HEK293 (cell line): ENCODE data around the gene GALNT13.

Experiments
- CTCF ChIA-PET: fragments of 350-600 bp; formaldehyde crosslinking; extraction: SDS; loops from one replicate; lab custom pipeline; 2021; ENCODE audit warnings: antibody characterized with exemption; lab: Yijun Ruan, JAX
- POLR2A ChIA-PET: fragments of 300-600 bp; formaldehyde crosslinking; extraction: SDS; loops from one replicate; lab custom pipeline; 2020; ENCODE audit warnings: antibody characterized with exemption, inconsistent platforms; lab: Yijun Ruan, JAX
- H3K27ac ChIP-seq: fragments of 200-500 bp; sonication (Bioruptor generic); 2 replicates; pipeline ENCODE4 v1.5.1; 2014; ENCODE audit warnings: low read depth, low read length, control low read depth, inconsistent platforms; ENCODE audit errors: extremely low read depth
- H3K36me3 ChIP-seq, 2 experiments: fragments of 200-500 bp in 1 of 2; sonication (Bioruptor generic) in 1 of 2; 1 replicate in 1 of 2; 2 replicates in 1 of 2; pipeline ENCODE4 v1.5.1; 2014 to 2017; ENCODE audit warnings: inconsistent platforms in 2 of 2, low read length in 2 of 2; ENCODE audit not compliant: control insufficient read depth in 2 of 2, insufficient read depth in 1 of 2
- H3K4me1 ChIP-seq: fragments of 200-500 bp; sonication (Bioruptor generic); 2 replicates; pipeline ENCODE4 v1.5.1; 2014; ENCODE audit warnings: mild to moderate bottlenecking, low read length, inconsistent platforms; ENCODE audit not compliant: control insufficient read depth, insufficient read depth
- H3K4me3 ChIP-seq: 2 replicates; pipeline ENCODE4 v1.5.1; 2011; ENCODE audit warnings: low read depth, mild to moderate bottlenecking, control low read depth, low read length, moderate library complexity
- H3K9me3 ChIP-seq: fragments of 200-500 bp; sonication (Bioruptor generic); 2 replicates; pipeline ENCODE4 v1.5.1; 2014; ENCODE audit warnings: low read depth, low read length, inconsistent platforms; ENCODE audit not compliant: control insufficient read depth, insufficient read depth
- KLF16 ChIP-seq: fragments of 450-650 bp; formaldehyde crosslinking; IDR thresholded peaks from 2 replicates; pipeline ENCODE4 v1.5.1; 2017; ENCODE audit warnings: missing biosample characterization, missing genetic modification characterization
- MZF1 ChIP-seq: fragments of 450-650 bp; formaldehyde crosslinking; IDR thresholded peaks from 2 replicates; pipeline ENCODE4 v1.5.1; 2017; ENCODE audit warnings: missing biosample characterization, missing genetic modification characterization, borderline replicate concordance
- ZFP41 ChIP-seq: fragments of 450-650 bp; formaldehyde crosslinking; IDR thresholded peaks from 2 replicates; pipeline ENCODE4 v1.5.1; 2016; ENCODE audit warnings: missing biosample characterization, missing genetic modification characterization, borderline replicate concordance
- ZNF133 ChIP-seq: fragments of 450-650 bp; formaldehyde crosslinking; IDR thresholded peaks from 2 replicates; pipeline ENCODE4 v1.5.1; 2016; ENCODE audit warnings: missing biosample characterization, missing genetic modification characterization
- ZNF157 ChIP-seq: fragments of 450-650 bp; formaldehyde crosslinking; IDR thresholded peaks from 2 replicates; pipeline ENCODE4 v1.5.1; 2016; ENCODE audit warnings: missing biosample characterization, missing genetic modification characterization
- ZNF302 ChIP-seq: fragments of 450-650 bp; formaldehyde crosslinking; IDR thresholded peaks from 2 replicates; pipeline ENCODE4 v1.5.1; 2016; ENCODE audit warnings: missing biosample characterization, missing genetic modification characterization, low read depth
- ZNF324 ChIP-seq: fragments of 450-650 bp; formaldehyde crosslinking; IDR thresholded peaks from 2 replicates; pipeline ENCODE4 v1.5.1; 2016; ENCODE audit warnings: missing biosample characterization, missing genetic modification characterization
- ZNF354C ChIP-seq: fragments of 450-650 bp; formaldehyde crosslinking; IDR thresholded peaks from 2 replicates; pipeline ENCODE4 v1.5.1; 2016; ENCODE audit warnings: missing biosample characterization, missing genetic modification characterization, low read depth, borderline replicate concordance
- ZNF416 ChIP-seq: fragments of 450-650 bp; formaldehyde crosslinking; IDR thresholded peaks from 2 replicates; pipeline ENCODE4 v1.5.1; 2016; ENCODE audit warnings: missing biosample characterization, missing genetic modification characterization
- TF ChIP-seq, protein P1 (sequence below): sonication (generic); formaldehyde crosslinking; IDR thresholded peaks from 2 replicates; pipeline ENCODE4 v1.8.1; 2022; ENCODE audit warnings: mild to moderate bottlenecking, moderate library complexity, missing genetic modification reagents
- TF ChIP-seq, protein P2 (sequence below): fragments of 450-650 bp; formaldehyde crosslinking; IDR thresholded peaks from 2 replicates; pipeline ENCODE4 v1.5.1; 2016; ENCODE audit warnings: missing biosample characterization, missing genetic modification characterization
- TF ChIP-seq, protein P3 (sequence below): fragments of 450-650 bp; formaldehyde crosslinking; IDR thresholded peaks from 2 replicates; pipeline ENCODE4 v1.5.1; 2016; ENCODE audit warnings: missing biosample characterization, missing genetic modification characterization
- TF ChIP-seq, protein P4 (sequence below): fragments of 450-650 bp; formaldehyde crosslinking; IDR thresholded peaks from 2 replicates; pipeline ENCODE4 v1.5.1; 2016; ENCODE audit warnings: missing biosample characterization, missing genetic modification characterization
- TF ChIP-seq, protein P5 (sequence below): fragments of 450-650 bp; formaldehyde crosslinking; IDR thresholded peaks from 2 replicates; pipeline ENCODE4 v1.5.1; 2016; ENCODE audit warnings: missing biosample characterization, missing genetic modification characterization
- TF ChIP-seq, protein P6 (sequence below): fragments of 450-650 bp; formaldehyde crosslinking; IDR thresholded peaks from 2 replicates; pipeline ENCODE4 v1.5.1; 2017; ENCODE audit warnings: missing biosample characterization, missing genetic modification characterization
- TF ChIP-seq, protein P7 (sequence below): fragments of 450-650 bp; formaldehyde crosslinking; IDR thresholded peaks from 2 replicates; pipeline ENCODE4 v1.5.1; 2017; ENCODE audit warnings: missing biosample characterization, missing genetic modification characterization

The GALNT13 gene

DNA sequence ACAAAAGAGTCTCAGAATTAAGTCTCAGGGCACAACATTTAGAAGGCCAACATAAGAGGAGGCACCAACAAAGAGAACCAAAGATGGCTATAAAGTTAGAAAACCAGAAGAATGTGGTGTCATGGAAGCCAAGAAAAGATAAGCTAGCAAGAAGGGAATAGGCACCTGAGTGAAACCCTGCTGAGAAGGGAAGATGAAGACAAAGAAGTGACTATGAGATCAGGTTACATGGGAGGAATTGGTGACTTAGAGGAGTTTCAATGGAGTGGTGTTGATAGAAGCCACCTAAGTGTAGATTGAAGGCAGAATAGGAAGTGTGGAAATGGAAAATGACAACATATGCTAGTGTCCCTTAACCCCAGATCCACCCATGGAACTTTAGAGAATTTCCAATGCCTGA lies 499.2 kb downstream of the GALNT13 start:
- no peak overlapping the region for H3K4me3 ChIP-seq
- no peaks in the 10 kb centered on the region for H3K36me3 ChIP-seq
- no peak for TF ChIP-seq ZNF302 (tag by site-specific recombination)
- TF ChIP-seq ZNF133 (tag by site-specific recombination), result no peak
- TF ChIP-seq, protein P1, sequence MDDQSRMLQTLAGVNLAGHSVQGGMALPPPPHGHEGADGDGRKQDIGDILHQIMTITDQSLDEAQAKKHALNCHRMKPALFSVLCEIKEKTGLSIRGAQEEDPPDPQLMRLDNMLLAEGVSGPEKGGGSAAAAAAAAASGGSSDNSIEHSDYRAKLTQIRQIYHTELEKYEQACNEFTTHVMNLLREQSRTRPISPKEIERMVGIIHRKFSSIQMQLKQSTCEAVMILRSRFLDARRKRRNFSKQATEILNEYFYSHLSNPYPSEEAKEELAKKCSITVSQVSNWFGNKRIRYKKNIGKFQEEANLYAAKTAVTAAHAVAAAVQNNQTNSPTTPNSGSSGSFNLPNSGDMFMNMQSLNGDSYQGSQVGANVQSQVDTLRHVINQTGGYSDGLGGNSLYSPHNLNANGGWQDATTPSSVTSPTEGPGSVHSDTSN (CRISPR knock-in tag), result no peak
- no peak for TF ChIP-seq MZF1 (tag by site-specific recombination)
- TF ChIP-seq, protein P2, sequence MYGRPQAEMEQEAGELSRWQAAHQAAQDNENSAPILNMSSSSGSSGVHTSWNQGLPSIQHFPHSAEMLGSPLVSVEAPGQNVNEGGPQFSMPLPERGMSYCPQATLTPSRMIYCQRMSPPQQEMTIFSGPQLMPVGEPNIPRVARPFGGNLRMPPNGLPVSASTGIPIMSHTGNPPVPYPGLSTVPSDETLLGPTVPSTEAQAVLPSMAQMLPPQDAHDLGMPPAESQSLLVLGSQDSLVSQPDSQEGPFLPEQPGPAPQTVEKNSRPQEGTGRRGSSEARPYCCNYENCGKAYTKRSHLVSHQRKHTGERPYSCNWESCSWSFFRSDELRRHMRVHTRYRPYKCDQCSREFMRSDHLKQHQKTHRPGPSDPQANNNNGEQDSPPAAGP (tag by site-specific recombination), result no peak
- no peak for TF ChIP-seq ZNF416 (tag by site-specific recombination)
- no peak for TF ChIP-seq ZNF324 (tag by site-specific recombination)
- TF ChIP-seq, protein P3, sequence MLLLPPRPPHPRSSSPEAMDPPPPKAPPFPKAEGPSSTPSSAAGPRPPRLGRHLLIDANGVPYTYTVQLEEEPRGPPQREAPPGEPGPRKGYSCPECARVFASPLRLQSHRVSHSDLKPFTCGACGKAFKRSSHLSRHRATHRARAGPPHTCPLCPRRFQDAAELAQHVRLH (tag by site-specific recombination), result no peak
- no peak for TF ChIP-seq KLF16 (tag by site-specific recombination)
- no peak for TF ChIP-seq ZFP41 (tag by site-specific recombination)
- TF ChIP-seq, protein P4, sequence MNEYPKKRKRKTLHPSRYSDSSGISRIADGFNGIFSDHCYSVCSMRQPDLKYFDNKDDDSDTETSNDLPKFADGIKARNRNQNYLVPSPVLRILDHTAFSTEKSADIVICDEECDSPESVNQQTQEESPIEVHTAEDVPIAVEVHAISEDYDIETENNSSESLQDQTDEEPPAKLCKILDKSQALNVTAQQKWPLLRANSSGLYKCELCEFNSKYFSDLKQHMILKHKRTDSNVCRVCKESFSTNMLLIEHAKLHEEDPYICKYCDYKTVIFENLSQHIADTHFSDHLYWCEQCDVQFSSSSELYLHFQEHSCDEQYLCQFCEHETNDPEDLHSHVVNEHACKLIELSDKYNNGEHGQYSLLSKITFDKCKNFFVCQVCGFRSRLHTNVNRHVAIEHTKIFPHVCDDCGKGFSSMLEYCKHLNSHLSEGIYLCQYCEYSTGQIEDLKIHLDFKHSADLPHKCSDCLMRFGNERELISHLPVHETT (tag by site-specific recombination), result no peak
- no peak for TF ChIP-seq ZNF354C (tag by site-specific recombination)
- no peak for TF ChIP-seq ZNF157 (tag by site-specific recombination)
- TF ChIP-seq, protein P5, sequence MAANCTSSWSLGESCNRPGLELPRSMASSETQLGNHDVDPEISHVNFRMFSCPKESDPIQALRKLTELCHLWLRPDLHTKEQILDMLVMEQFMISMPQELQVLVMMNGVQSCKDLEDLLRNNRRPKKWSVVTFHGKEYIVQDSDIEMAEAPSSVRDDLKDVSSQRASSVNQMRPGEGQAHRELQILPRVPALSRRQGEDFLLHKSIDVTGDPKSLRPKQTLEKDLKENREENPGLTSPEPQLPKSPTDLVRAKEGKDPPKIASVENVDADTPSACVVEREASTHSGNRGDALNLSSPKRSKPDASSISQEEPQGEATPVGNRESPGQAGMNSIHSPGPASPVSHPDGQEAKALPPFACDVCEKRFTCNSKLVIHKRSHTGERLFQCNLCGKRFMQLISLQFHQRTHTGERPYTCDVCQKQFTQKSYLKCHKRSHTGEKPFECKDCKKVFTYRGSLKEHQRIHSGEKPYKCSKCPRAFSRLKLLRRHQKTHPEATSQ (tag by site-specific recombination), result no peak
- TF ChIP-seq, all 188 proteins: peak for 0
- ChIA-PET POLR2A (no interaction called here), CTCF (interaction anchor here (0.9 kb wide), 1 partner anchor 32 kb away, joined by 3 read pairs; no protein-coding TSS in a partner anchor)
- Histone ChIP-seq H3K27ac (no peak overlapping the region), H3K9me3 (no peaks in the 10 kb centered on the region), H3K4me1 (no peaks in the 10 kb centered on the region)

DNA sequence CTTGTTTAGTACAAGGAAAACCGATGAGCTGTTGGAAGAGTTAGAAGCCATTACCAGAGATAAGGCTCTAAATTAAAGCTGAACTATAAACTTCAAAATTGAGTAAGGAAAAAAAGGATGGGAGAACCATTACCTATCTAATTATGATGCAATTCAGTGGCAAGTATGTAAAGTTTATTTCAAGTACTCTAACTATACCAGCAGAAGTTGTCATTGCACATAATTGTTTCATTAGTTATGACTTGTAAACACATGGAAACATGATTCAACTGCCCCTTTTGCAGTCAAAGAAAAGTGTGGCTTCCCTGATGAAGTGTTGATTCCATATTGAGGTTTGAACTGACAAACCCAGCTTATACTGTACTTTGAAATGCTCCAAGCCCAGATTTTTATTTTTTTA lies 502.7 kb downstream of the GALNT13 start:
- H3K4me1 ChIP-seq, result no peaks in the 10 kb centered on the region
- TF ChIP-seq, protein P6, sequence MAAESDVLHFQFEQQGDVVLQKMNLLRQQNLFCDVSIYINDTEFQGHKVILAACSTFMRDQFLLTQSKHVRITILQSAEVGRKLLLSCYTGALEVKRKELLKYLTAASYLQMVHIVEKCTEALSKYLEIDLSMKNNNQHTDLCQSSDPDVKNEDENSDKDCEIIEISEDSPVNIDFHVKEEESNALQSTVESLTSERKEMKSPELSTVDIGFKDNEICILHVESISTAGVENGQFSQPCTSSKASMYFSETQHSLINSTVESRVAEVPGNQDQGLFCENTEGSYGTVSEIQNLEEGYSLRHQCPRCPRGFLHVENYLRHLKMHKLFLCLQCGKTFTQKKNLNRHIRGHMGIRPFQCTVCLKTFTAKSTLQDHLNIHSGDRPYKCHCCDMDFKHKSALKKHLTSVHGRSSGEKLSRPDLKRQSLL (tag by site-specific recombination), result no peak
- TF ChIP-seq, protein P7, sequence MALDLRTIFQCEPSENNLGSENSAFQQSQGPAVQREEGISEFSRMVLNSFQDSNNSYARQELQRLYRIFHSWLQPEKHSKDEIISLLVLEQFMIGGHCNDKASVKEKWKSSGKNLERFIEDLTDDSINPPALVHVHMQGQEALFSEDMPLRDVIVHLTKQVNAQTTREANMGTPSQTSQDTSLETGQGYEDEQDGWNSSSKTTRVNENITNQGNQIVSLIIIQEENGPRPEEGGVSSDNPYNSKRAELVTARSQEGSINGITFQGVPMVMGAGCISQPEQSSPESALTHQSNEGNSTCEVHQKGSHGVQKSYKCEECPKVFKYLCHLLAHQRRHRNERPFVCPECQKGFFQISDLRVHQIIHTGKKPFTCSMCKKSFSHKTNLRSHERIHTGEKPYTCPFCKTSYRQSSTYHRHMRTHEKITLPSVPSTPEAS, result no peak
- TF ChIP-seq, all 188 proteins: peak for 0
- ChIA-PET CTCF (interaction anchor here (0.6 to 1.7 kb wide), 7 partner anchors 11 to 1584 kb away, joined by 3 to 6 read pairs (median 3); no protein-coding TSS in a partner anchor), POLR2A (no interaction called here)
- H3K36me3 ChIP-seq, result no peaks in the 10 kb centered on the region
- no peak overlapping the region for H3K27ac ChIP-seq
- H3K9me3 ChIP-seq, result no peaks in the 10 kb centered on the region
- H3K4me3 ChIP-seq, result no peak overlapping the region
